H1 (cell line): Measurements from ENCODE around the gene ZNF383. TPM values are rescaled to one million over a fixed set of nuclear protein-coding genes. Genes with fewer than 3 reads are reported as not detected.

ENCODE experiments used
- JUN ChIP-seq: IDR thresholded peaks from 2 replicates; pipeline ENCODE4 v1.6.1; 2011; ENCODE audit warnings: low read depth, mild to moderate bottlenecking, improper control_type of control experiment, low read length
- MAFK ChIP-seq: IDR thresholded peaks from 2 replicates; pipeline ENCODE4 v1.6.1; 2012; ENCODE audit warnings: low read depth, mild to moderate bottlenecking, improper control_type of control experiment, low read length
- SAP30 ChIP-seq: fragments of 300-600 bp; sonication (generic); IDR thresholded peaks from 2 replicates; pipeline ENCODE4 v1.7.1; 2012; ENCODE audit warnings: low read length, moderate library complexity, mild to moderate bottlenecking, inconsistent platforms; ENCODE audit not compliant: insufficient read depth, insufficient replicate concordance
- SIX5 ChIP-seq: IDR thresholded peaks from 2 replicates; pipeline ENCODE4 v1.6.1; 2011; ENCODE audit warnings: mild to moderate bottlenecking, low read depth, low read length
- TCF12 ChIP-seq: IDR thresholded peaks from 2 replicates; pipeline ENCODE4 v1.6.1; 2011; ENCODE audit warnings: low read depth, mild to moderate bottlenecking, low read length
- polyA plus RNA-seq, 7 experiments: library from polyadenylated mRNA; depleted of rRNA in 3 of 7; stranded (reverse) in 5 of 7; unstranded in 2 of 7; fragments of >200 nt in 5 of 7; fragments of 200-250 nt in 2 of 7; gene quantifications; 1 replicate in 5 of 7; 2 replicates in 1 of 7; 4 replicates in 1 of 7; pipeline versions ENCODE4 v1.2.1 to v1.2.3, GENCODE V29; 2011 to 2013; ENCODE audit warnings: missing spikeins in 2 of 7, mixed read lengths in 2 of 7
- total RNA-seq: library from RNA; stranded (reverse); fragmentation: NEBNext Ultra II Directional; extraction: Animal tissue kit (Norgen Biotek cat#: 25700); gene quantifications from 2 replicates; pipeline ENCODE4 v1.2.1, GENCODE V29; 2021

Gene ZNF383
- total and polyA plus RNA-seq, 2 of the 8 experiments (the other 6 are each of a cell fraction or from before 2014, with no cell fraction given) = 1.2 to 3.9 TPM

- no peak for TF ChIP-seq SAP30
- TF ChIP-seq TCF12 = no peak
- no peak for TF ChIP-seq SIX5
- TF ChIP-seq JUN = no peak
- TF ChIP-seq MAFK = no peak
Measured at GRCh38 chr19:37217480-37217774, 587 bp upstream of the ZNF383 start (continued).
